GM18498 (cell line): ENCODE data around the gene VTI1A.

Experiments used
- ATAC-seq: cut with Tn5 transposase; IDR thresholded peaks from one replicate; pipeline ENCODE4 v1.9.1; 2021; ENCODE audit warnings: mild to moderate bottlenecking, moderate library complexity; ENCODE audit not compliant: unreplicated experiment

Gene VTI1A

DNA sequence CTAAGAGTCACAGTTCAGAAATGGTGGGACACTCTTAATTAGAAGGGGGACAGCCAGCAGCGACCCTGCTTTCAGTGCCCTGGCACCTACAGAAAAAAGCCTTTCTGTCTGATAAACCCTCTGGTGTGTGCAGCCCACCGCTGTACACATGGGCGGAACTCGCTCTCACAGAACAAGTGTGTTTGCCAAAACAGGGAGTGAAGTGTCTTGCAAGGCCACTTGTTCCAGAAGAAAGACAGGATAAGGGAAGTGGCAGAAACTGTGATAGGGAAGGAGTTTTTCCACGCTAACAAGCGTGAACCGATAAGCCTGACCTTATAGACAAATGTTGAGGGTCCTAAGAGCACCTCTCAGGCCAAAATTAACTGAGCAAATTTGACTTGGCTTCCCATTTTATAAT, 299.3 kb downstream of the VTI1A start:
- ATAC-seq, result no peak

DNA sequence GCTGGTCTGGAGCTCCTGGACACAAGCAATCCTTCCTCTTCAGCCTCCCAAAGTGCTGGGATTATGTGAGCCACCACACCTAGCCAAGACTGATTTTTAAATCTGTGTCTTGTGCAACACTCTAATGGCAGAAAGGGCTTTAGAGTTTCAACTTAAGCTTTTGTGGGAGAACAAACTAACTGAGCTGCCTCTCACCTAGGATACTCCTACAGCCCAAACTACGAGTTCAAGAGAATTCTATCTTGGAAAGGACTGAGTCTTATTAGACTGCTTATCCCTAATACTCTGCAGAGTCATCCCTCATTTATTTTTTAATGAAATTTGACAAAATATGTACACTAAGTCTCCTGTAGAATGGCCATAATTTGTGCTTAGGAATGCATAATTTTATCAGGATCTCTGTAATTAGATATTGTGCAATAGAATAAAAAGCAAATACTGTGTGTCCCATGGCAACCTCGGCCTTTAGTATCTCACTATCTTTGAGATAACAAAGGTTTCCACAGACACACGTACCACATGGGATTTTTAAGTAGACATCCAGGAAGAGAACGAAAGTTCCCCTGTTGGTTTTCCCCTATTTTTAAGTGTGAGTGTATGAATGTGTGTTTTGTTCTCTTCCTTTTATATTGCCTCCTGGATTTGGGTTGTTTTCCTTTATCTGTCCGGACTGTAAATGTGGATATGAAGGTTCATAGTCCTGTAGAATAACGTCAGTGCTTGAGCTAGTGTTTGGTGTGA, 303.6 kb downstream of the VTI1A start:
- no peak for ATAC-seq

DNA sequence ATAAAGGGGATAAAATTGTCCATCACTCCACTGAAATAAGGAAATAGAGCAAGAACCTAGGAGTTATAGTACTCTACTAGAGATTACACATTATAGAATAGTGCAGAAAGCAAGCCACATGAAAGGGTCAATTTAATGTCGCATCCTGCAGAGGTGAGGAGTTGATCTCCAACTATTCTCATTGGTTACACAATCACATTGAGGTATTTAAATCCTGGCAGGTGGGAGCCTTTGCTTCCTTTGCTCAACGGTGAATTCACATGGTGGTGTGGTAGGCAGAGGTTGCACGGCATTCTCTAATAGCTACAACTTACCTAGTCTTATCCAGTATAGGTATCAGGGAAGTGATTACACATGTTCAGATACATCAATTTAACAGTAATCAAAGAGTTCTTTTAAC, 304.6 kb downstream of the VTI1A start:
- no peak for ATAC-seq

DNA sequence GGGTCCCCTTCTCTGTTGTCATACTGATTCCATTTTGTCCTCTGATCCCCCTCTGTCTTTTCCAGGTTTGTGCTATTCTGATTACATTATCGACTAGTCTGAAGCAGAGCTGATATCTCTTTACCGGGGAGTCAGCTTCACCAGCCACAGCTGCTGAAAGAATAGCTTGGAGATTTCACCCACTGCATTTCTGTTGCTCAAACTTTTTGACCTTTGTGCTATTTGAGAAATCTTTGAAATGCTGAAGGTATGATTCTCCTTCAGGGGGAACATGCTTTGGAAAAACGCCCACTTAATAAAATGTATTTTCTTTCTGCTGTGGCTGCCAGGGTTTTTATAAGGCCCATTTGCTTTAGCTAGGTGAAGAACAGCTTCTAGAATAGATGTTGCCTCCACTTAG, 305.3 kb downstream of the VTI1A start:
- ATAC-seq, result no peak

DNA sequence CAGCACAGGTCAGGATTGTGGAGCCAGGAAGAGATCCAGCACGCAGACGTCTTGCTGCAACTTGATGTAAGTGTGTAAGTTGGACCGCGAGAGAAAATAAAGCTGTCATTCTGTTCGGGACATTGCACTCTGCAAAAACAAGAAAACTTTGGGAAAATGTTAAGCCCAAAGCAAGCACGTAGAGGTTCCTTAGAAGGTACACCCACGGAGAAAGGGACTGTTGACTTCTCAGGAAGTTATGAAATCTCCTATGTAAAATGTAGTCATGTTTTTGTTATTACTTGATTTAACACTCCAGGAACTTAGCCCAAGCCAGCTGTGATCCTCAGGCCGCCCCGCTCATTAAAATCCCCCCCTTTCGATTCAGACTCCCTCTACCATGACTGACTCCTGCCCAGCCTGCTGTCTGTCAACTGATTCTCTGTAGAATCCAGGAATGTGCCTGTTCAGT, 307.0 kb downstream of the VTI1A start:
- ATAC-seq, result no peak

DNA sequence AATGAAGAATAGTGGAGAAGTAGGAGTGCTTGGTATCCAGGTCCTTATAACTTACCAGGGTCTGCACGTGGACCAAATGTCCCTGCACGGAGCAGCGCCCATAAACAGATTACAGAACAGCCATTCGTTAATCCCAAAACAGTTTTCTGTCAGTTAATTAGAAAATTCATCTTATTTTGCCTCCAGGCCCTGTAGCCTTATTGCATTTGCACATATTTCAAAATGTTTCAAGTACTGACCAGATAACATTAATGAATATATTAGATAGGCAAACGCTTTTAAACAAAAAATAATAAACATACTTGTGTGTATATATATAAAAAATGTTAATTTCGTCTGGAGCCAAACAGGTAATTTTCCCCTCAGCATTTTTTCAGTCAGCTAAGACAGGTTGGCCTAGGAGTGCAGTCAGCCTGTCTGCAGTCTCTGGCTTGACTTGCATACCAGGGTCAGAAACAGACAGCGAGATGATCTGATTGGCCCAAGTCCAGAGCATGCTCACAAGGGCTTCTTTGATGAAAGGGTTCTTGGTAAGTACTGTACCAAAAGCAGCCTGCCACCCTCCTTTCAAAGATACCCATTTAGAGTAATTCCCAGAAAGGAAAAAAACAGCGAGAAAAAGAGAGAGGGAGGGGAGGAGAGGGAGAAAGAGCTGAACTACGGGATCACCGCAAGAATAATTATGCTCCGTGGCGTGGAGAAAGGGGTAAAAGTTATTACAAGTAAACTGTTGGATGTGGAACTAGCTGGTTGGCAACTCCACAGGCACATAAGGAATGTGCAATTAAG, 308.6 kb downstream of the VTI1A start:
- no peak for ATAC-seq

DNA sequence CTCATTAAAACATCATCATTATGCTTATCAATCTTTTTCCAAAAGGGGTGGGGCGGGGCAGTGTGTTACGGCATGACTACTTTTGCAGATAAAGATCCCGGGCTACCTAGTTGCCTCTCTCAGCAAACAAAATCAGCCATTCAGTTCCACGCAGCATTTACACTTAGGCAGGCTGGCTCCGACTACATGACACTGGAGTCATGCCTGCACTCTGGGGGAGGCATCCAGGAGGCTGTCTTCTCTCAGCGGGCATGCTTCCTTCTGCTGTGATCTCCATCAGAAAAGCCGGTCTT, 309.2 kb downstream of the VTI1A start:
- no peak for ATAC-seq

DNA sequence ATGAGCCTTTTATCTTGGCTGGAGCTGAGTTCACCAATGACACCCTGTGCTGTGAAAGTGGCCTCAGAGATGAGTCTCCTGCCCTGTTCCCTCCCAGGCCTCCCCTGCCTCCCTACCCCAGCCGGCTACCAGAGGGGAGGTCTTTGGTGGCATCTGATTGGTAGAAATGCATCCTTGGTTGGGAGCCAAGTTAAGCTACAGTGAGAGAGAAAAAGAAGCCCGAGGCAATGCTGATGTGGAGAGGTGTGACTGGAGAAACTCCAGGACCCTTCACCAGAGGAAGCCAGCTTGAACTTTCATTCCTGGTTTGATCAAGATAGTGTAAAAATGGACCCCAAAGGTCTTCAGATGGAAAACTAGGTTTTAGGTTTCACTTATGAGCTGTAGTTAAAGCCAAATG, 311.9 kb downstream of the VTI1A start:
- no peak for ATAC-seq

DNA sequence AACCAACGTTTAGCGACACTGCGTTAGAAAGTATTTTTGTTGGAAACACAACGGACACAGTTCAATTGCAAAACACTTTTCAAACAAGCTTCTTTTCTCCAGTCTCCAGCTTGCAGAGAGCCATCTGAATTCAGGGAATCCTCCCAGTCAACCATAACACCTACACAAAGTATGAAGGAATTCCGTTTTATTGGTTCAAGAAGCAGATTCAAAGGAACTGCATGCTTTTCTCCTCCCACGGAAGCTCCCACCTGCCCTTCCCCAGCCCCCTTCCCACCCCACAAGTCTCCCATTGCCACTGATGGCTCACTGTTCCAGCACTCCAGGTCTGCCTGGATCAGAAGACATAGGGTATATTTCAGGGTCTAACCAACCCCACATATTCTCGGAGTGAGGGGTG, 312.5 kb downstream of the VTI1A start:
- ATAC-seq, result no peak

DNA sequence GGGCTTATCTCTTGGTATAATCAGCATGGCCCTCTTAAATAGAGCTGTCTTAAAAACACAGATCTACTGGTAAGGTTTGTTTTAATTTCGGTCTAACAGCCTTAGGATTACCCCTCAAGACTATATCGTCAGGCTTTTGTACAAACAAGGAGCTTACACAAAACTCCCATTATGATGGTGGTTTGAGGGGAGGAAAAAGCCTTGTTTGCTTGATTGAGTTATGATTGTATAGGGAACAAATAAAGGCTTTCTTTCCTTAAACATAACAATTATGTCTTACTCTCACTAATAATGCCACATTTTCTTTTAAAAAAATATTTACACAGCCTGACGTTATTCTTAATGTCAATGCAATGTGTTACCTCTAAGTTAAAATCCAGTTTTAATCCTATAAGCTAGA, 314.2 kb downstream of the VTI1A start:
- ATAC-seq, result no peak

DNA sequence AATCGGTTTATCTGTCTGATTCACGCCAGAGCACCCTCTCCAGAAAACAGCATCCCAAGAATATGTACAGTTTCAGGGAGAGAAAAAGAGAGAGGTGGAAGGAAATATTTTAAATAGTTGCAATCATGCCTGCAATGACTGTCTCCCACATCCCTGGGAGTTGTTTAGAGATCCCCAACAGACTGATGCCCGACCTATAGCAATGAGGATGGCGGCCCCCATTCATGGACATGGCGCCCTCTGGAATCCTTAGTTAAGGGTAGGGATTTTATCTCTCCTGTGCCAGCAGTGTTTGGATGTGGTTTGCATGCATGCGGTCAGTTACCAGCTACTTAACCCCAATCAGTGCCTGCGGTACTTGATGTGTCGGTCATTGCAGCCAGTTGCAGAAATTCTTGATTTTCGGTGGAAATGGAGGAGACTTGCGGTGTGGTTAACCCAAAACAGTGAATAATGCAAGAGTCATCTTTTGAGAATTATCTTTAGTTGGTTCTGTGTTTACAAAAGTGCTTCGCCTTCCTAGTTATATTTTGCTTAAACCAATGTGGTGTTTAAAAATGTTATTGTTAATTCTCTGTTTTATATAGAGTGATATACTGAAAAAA, 317.0 kb downstream of the VTI1A start:
- ATAC-seq, result no peak

DNA sequence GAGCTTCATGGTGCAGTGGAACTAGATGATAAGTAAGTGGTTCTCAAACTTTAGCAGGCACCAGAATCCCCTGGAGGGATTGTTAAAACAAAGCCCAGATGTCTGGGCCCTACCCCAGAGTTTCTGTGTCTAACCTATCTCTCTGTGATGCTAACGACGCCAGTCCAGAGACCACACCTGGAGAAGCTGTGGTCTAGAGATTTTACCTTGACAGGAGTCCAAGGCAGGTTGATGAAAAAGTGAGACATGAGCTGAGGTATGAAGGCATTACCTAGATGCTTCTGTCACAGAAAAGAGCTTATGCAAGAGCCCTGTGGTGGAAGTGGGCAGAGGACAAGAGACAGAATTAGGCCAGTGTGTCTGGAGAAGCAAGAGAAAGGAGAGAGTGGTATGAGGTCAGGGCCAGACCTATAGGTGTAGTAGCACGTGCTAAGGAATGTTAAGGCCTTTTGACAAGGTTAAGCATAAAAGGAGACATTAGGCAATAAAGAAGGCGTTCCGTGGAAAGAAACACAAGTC, 318.8 kb downstream of the VTI1A start:
- ATAC-seq, result no peak

DNA sequence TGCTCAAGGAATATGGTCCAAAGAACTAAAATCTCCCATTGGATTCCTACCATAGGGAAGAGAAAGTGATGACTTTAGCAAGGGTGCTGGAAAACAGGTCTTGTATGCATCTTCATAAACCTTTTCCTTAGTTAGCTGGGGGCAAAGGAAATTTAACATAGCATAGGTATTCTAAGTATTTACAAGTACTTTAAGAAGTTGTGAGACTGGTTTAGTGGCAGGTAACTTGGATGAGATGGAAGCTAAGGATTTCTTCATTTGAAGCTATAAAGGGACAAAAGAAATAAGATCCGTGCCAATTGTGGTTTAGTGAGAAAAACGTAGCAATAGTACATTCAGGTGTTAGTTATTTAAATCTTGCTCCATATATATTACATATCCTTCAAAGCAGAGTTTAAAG, 319.6 kb downstream of the VTI1A start:
- ATAC-seq, result no peak

DNA sequence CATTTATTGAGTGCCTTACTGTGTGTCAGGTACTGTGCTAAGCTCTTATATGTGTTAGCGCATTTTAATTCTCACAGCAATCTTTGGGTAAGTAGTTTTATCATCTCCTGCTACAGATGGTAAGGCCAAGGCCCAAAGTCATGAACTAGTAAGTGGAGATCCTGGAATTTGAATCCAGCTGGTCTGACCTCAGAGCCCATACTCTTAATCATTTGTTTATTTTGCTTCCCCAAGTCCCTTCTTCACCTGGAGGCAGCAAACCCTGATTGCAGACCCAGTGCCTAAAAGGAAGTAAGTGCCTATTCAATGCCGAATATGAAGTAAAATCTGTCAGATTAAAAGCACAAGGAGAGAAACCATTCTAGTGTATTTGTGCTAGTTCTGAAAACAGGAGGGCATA, 320.1 kb downstream of the VTI1A start:
- ATAC-seq, result no peak

DNA sequence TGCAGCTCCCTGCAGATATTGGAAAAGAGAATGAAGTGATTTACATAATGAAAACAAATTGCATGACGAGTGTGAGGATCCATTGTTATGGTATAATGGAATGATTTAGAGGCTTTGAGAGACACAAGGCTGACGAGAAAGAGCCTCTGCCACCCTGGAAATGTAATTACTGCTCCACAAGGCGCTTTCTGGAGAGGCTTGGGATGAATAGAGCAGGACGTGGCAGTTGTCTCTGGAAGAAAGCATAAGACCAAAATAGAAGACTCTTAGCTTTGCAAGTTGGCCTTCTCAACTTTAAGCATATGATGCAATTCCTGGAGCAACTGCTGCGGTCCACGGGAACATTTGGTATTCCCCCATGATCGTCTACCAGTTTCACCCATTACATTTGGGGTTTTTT, 321.1 kb downstream of the VTI1A start:
- no peak for ATAC-seq

DNA sequence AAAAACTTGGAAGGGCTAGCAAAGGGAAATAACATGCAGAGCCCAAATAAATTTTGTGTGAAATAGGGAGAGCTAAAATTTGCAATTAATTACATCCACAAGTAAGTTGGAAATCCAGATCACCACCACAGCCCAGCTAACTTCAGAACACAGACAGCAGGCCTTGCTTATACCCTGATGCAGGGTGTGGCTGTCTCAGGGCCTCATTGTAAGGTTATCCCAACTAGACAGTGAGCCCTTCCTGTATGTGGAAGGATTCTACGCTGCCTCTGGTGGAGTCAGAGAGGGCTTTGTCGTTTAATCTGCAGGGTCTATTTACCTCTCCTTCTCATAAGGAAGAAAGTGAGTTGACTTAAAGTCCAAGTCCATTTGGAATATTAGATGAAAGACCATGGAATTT, 322.1 kb downstream of the VTI1A start:
- no peak for ATAC-seq

DNA sequence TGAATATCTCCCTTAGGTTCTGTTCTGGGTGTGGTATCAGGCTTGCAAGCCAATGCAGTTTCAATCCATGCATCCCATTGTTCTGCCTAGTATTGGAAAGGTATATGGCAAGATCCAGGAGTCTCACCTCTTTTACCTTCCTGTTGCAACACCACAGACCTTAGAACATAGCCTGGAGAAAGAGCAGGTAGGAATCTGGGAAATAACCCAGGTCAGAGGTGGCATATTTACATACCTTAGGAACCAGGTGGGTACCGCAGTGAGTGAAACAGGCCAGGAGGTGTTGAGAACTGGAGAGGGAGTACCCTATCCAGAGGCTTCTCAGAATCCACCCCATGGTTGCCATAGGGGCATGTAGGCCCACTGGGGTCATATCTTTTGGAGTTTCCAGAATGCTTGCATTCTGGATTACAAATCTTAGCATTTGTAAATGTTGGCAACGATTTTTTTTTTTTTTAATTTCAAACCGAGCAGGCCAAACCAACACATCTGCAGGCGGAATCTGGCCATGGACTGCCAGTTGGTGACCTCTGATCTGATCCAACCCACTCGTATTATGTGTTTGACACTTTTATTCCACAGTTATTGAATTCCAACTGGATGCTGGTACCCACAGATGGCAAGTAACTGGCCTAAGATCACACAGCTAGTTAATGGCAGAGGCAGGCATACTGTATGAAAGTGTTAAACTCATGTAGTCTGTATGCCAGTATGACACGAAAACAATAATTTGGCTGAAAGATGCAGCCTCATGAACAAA, 322.8 kb downstream of the VTI1A start:
- ATAC-seq, result no peak

DNA sequence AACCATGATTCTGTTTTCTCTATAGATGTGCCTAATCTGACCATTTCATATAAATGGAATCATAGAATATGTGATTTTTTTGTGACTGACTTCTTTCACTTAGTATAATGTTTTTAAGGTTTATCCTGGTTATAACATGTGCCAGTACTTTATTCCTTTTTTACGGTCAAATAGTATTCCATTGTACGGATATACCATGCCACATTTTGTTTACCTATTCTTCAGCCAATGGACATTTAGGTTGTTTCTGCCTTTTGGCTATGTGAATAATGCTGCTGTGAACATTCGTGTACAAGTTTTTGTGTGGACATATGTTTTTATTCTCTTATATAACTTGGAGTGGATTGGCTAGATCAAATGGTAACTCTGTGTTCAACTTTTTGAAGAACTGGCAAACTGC, 324.7 kb downstream of the VTI1A start:
- no peak for ATAC-seq

DNA sequence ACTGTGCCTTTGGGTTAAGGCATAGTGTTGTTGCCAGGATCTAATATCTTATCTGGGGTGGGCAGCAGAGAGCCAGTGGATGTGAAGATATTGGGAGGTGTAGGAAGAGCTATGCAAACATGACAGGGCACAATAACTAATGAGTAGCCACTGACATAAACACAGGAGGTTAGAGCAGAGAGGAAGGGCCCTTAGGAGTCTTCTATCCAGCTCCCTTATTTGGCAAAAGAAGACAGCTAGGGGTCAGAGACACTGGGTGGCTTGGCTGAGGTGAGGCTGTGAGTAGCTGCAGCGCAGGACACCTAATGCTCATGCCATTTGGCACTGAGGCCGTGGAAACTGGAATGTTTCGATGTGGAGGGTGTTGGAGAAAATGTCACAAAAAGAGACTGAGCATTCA, 326.8 kb downstream of the VTI1A start:
- ATAC-seq, result no peak

DNA sequence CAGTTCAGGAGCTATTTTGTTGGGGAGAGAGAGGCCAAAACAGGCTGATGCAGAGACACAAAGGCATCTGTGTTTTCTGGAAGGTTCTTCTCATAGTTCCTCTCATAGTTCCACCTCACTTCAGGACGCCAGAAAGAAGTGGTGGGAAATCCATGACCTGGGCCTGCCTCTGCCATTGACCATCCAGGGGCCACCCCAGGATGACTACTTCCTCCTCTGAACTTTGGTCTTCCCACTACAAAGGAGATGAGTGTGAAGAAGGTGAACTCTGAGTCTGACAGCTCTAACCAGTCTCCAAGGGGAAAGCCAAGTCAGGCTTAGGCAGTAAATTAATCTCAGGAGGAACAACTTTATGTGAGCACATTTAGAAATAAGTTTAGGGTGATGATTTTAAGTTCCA, 327.2 kb downstream of the VTI1A start:
- no peak for ATAC-seq

DNA sequence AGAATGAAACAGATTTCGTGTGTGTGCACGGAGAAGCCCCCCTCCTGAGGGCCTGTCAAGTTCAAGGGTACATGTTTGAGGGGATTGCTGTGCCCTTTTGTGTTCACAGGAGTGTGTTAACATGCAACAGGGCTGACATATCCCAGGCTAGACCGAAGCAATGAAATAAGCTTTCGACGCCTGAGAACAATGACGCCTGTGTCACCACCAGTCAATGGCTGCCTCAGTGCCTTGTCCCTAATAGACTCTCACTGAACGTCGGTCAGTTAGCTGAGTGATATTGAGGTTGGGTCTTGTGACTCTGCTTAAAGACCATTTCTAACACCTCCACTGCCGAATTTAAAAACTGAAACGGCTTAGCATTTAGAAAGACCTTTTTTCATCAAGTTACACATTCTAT, 327.8 kb downstream of the VTI1A start:
- no peak for ATAC-seq
